GM21423 (cell line): ENCODE results near the gene TLE3.

Experiments
- ATAC-seq: cut with Tn5 transposase; IDR thresholded peaks from one replicate; pipeline ENCODE4 v1.9.1; 2021; ENCODE audit warnings: mild to moderate bottlenecking, moderate library complexity; ENCODE audit not compliant: unreplicated experiment

The TLE3 gene

GRCh38 chr15:70099967-70100473 lies 2.3 kb upstream of the TLE3 start:
- no peak for ATAC-seq

GRCh38 chr15:70099167-70099966 lies 1.6 kb upstream of the TLE3 start:
- peak; percentile 55 for ATAC-seq

- no peak for ATAC-seq
These were observed 897 bp upstream of the TLE3 start for GRCh38 chr15:70098461-70099166.

GRCh38 chr15:70098153-70098460 lies 390 bp upstream of the TLE3 start:
- ATAC-seq, result no peak

- no peak for ATAC-seq
These were observed 725 bp downstream of the TLE3 start for GRCh38 chr15:70097063-70097320.

GRCh38 chr15:70096215-70097062 lies 1.3 kb downstream of the TLE3 start:
- no peak for ATAC-seq

- ATAC-seq, result no peak
These were observed 2.1 kb downstream of the TLE3 start for GRCh38 chr15:70095408-70096214.

- no peak for ATAC-seq
These were observed 2.9 kb downstream of the TLE3 start for GRCh38 chr15:70094690-70095311.

GRCh38 chr15:70093481-70094319 lies 4.0 kb downstream of the TLE3 start:
- no peak for ATAC-seq

- no peak for ATAC-seq
These were observed 4.6 kb downstream of the TLE3 start for GRCh38 chr15:70093070-70093469.

GRCh38 chr15:70092464-70093027 lies 5.2 kb downstream of the TLE3 start:
- no peak for ATAC-seq

GRCh38 chr15:70091726-70092463 lies 5.8 kb downstream of the TLE3 start:
- ATAC-seq, result no peak

GRCh38 chr15:70090436-70091296 lies 7.1 kb downstream of the TLE3 start:
- ATAC-seq, result no peak

GRCh38 chr15:70089692-70089971 lies 8.1 kb downstream of the TLE3 start:
- ATAC-seq, result no peak

GRCh38 chr15:70088887-70089691 lies 8.6 kb downstream of the TLE3 start:
- ATAC-seq, result no peak

- no peak for ATAC-seq
These were observed 9.3 kb downstream of the TLE3 start for GRCh38 chr15:70088455-70088854.
